ENCODE results near the gene PDE4D. TPM values are rescaled to one million over a fixed set of nuclear protein-coding genes. Genes with fewer than 3 reads are reported as not detected.

Gene PDE4D
- polyA plus RNA-seq, 1 donor (not counting 4 experiments of a cell fraction or from before 2014, with no cell fraction given), result 3.6 TPM

DNA sequence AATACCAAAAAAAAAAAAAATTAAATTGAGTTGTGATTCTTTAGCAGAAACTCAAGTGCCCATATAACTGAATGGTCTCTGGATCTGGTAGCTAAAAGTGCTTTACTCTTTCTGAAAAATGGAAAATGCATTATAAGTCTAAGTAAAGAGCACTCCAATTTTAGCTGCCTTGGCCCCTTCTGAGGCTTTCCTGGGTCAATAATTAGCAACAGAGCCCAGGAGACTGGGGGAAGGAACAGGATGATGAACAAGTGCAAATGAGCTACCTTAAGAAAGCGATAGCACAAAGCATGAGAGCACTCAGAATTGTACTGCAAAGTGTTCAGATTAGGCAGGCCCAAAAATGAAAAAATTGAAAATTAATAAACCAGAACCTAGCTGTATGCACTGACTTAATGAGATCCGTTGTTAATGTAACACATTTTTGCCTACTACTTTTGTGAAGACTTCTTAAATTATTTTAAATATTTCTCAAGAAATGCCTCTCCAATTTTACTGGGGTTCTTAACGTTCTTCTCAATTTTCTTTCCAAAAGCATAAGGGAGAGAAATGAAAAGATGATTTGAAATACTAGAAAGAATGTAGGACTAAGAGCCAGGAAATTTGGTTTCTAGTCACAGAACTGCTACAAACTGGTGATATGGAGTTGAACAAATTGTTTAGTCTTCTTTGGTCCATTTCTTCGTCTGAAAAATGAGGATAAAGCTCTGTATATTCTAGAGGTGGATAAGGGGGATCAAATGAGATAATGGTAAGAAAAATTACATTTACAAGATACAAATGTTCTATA is 566.1 kb downstream of the PDE4D start:
- DNase-seq (ENCODE audit: low read depth, low spot score) (no peak), FAIRE-seq (no peak)
- TF ChIP-seq EZH2 (IDR thresholded peaks at IDR 0.05; ENCODE audit: low read length), result no peak
- TF ChIP-seq CTCF (optimal IDR thresholded peaks at IDR 0.05 in 1 of 3, IDR thresholded peaks at IDR 0.05 in 1 of 3, conservative IDR thresholded peaks at IDR 0.05 in 1 of 3; ENCODE audit: extremely low read depth in 1 of 3, insufficient read depth in 2 of 3, low read length in 3 of 3), result no peak
- Histone ChIP-seq H3K9me3 (ENCODE audit: control insufficient read depth, low read depth, low read length) (no peaks in the 10 kb centered on the region), H3K27me3 (ENCODE audit: control insufficient read depth, extremely low read depth, insufficient read depth, low read length) (no peaks in the 10 kb centered on the region), H2AFZ (ENCODE audit: control insufficient read depth, low read length) (no peak overlapping the region), H3K4me3 (ENCODE audit: control insufficient read depth in 2 of 3, extremely low read depth in 1 of 3, insufficient read depth in 2 of 3, low read depth in 1 of 3, low read length in 3 of 3) (no peak overlapping the region), H3K4me1 (ENCODE audit: control insufficient read depth, extremely low read depth, insufficient read depth, low read length) (no peaks in the 10 kb centered on the region), H4K20me1 (ENCODE audit: control insufficient read depth, extremely low read depth, insufficient read depth, low read length) (no peaks in the 10 kb centered on the region), H3K36me3 (ENCODE audit: control insufficient read depth in 2 of 2, extremely low read depth in 1 of 2, insufficient read depth in 2 of 2, low read length in 2 of 2) (no peaks in the 10 kb centered on the region), H3K4me2 (ENCODE audit: control insufficient read depth, extremely low read depth, insufficient read depth, low read depth, low read length) (no peak overlapping the region), H3K9ac (ENCODE audit: control insufficient read depth, extremely low read depth, insufficient read depth, low read length) (no peak overlapping the region), H3K27ac (ENCODE audit: control insufficient read depth, insufficient read depth, low read length) (no peak overlapping the region), H3K79me2 (ENCODE audit: control insufficient read depth, insufficient read depth, low read length) (no peaks in the 10 kb centered on the region), H3K9me1 (ENCODE audit: control insufficient read depth, extremely low read depth, insufficient read depth, low read length) (no peaks in the 10 kb centered on the region)
- dilution Hi-C loops (cut with MboI; ENCODE audit: extremely low pct_ligation_motif_present, low sequenced_read_pairs), result no loop called here

DNA sequence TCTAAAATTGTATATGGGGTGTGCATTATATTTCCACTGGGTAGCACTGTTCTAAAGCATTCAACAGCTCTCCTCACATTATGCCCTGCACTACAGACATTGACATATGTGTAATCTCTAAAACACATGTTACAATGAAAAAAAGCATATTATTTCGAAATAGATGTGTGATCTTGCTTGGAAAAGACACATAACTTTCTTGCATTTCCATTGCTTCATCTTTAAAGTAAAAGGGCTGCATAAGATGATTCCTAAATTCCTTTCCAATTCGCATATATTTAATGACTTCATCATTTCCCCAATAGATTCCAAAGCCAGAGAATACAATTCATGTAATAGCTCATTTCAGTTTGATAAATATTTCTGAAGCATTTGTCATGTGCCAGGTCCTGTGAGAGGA is 566.9 kb downstream of the PDE4D start:
- no peak for TF ChIP-seq CTCF (optimal IDR thresholded peaks at IDR 0.05 in 1 of 3, IDR thresholded peaks at IDR 0.05 in 1 of 3, conservative IDR thresholded peaks at IDR 0.05 in 1 of 3; ENCODE audit: extremely low read depth in 1 of 3, insufficient read depth in 2 of 3, low read length in 3 of 3)
- TF ChIP-seq EZH2 (IDR thresholded peaks at IDR 0.05; ENCODE audit: low read length), result no peak
- no peak overlapping the region for H3K27ac ChIP-seq (ENCODE audit: control insufficient read depth, insufficient read depth, low read length)
- no peak overlapping the region for H3K4me2 ChIP-seq (ENCODE audit: control insufficient read depth, extremely low read depth, insufficient read depth, low read depth, low read length)
- dilution Hi-C loops (cut with MboI; ENCODE audit: extremely low pct_ligation_motif_present, low sequenced_read_pairs), result no loop called here
- no peaks in the 10 kb centered on the region for H3K79me2 ChIP-seq (ENCODE audit: control insufficient read depth, insufficient read depth, low read length)
- H4K20me1 ChIP-seq (ENCODE audit: control insufficient read depth, extremely low read depth, insufficient read depth, low read length), result no peaks in the 10 kb centered on the region
- H3K4me1 ChIP-seq (ENCODE audit: control insufficient read depth, extremely low read depth, insufficient read depth, low read length), result no peaks in the 10 kb centered on the region
- no peak for DNase-seq (ENCODE audit: low read depth, low spot score)
- H3K9me3 ChIP-seq (ENCODE audit: control insufficient read depth, low read depth, low read length), result no peaks in the 10 kb centered on the region
- H3K9me1 ChIP-seq (ENCODE audit: control insufficient read depth, extremely low read depth, insufficient read depth, low read length), result no peaks in the 10 kb centered on the region
- H3K27me3 ChIP-seq (ENCODE audit: control insufficient read depth, extremely low read depth, insufficient read depth, low read length), result no peaks in the 10 kb centered on the region
- no peak for FAIRE-seq
- no peak overlapping the region for H3K4me3 ChIP-seq (ENCODE audit: control insufficient read depth in 2 of 3, extremely low read depth in 1 of 3, insufficient read depth in 2 of 3, low read depth in 1 of 3, low read length in 3 of 3)
- no peak overlapping the region for H3K9ac ChIP-seq (ENCODE audit: control insufficient read depth, extremely low read depth, insufficient read depth, low read length)
- no peak overlapping the region for H2AFZ ChIP-seq (ENCODE audit: control insufficient read depth, low read length)
- no peaks in the 10 kb centered on the region for H3K36me3 ChIP-seq (ENCODE audit: control insufficient read depth in 2 of 2, extremely low read depth in 1 of 2, insufficient read depth in 2 of 2, low read length in 2 of 2)
